Measurements from ENCODE around the gene NUP214. TPM values are rescaled to one million over a fixed set of nuclear protein-coding genes. Genes with fewer than 3 reads are reported as not detected.
"Not testable (repeated sequence)": the region's sequence is repeated elsewhere in the genome, so short reads cannot be mapped to it uniquely, and the experiment has no call there.

NUP214 gene
- total RNA-seq, 1 donor, result 53.0 TPM

- H3K27me3 ChIP-seq (ENCODE audit: insufficient read depth, low read length), result no peaks in the 10 kb centered on the region
- H3K4me1 ChIP-seq (ENCODE audit: insufficient read depth, low read length), result peaks cover 49% of the 10 kb centered on the region
- H3K4me3 ChIP-seq (ENCODE audit: low read length), result no peak overlapping the region
- H3K9me3 ChIP-seq (ENCODE audit: low read depth, low read length), result no peaks in the 10 kb centered on the region
These were observed 108.6 kb downstream of the NUP214 start for GRCh38 chr9:131233995-131234394.

DNA sequence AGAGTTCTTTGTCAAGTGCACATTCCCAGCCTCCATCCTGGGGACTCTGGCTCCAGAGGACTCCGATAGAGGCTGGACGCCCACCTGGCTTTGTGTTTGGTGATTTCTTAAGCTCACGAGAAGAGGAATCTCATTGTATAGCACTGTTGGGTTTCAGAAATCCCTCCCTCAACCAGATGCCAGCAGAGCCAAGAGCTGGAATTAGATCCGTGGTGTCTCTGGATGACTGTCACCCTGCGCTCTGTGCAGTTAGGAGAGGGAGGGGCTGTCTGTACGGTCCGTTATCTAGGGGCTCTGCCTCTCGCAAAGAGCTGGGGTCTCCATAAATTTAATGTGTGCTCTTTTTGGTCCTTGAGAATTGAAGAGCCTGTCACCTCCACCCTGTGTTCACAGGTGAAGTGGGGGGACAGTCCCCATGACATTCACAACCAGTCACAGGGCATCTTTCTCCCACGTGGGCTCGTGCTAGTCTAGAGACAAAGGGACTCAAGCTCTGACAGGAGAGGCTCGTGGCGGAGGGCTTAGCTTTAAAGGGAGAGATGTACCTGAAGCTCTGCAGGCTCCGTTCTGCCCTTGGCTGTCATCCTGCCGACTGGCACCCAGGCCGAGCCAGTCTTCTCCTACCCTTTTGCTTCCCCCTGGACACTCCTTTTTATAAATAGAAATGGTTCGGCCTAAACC, 109.6 kb downstream of the NUP214 start:
- Histone ChIP-seq H3K4me3 (ENCODE audit: low read length) (no peak overlapping the region), H3K4me1 (ENCODE audit: insufficient read depth, low read length) (peaks cover 46% of the 10 kb centered on the region), H3K9me3 (ENCODE audit: low read depth, low read length) (no peaks in the 10 kb centered on the region), H3K27me3 (ENCODE audit: insufficient read depth, low read length) (no peaks in the 10 kb centered on the region)

GRCh38 chr9:131235480-131235851, 110.1 kb downstream of the NUP214 start:
- Histone ChIP-seq H3K4me1 (ENCODE audit: insufficient read depth, low read length) (peaks cover 46% of the 10 kb centered on the region), H3K27me3 (ENCODE audit: insufficient read depth, low read length) (no peaks in the 10 kb centered on the region), H3K4me3 (ENCODE audit: low read length) (no peak overlapping the region), H3K9me3 (ENCODE audit: low read depth, low read length) (no peaks in the 10 kb centered on the region)

DNA sequence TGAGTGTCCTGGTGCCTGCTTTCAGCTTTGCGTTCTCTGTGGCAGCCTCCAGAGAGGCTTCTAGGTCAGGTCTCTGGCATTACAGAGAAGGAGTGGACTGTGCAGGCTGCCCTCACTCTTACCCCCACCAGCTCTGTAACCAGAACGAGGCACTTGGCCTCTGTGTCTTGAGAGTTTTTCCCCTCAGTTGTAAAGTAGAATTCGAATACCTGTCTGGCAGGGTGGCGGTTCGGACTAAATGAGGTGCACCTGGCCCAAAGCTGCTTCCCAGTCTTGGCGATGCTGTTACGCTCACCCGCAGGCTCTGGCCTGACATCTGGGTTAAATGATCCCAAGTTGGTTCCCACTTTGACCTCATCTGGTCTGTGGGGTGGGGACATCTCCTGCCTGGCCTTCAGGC, 110.8 kb downstream of the NUP214 start:
- Histone ChIP-seq H3K27me3 (ENCODE audit: insufficient read depth, low read length) (no peaks in the 10 kb centered on the region), H3K4me1 (ENCODE audit: insufficient read depth, low read length) (peaks cover 46% of the 10 kb centered on the region), H3K9me3 (ENCODE audit: low read depth, low read length) (no peaks in the 10 kb centered on the region), H3K4me3 (ENCODE audit: low read length) (no peak overlapping the region)

GRCh38 chr9:131236761-131237160, 111.4 kb downstream of the NUP214 start:
- peaks cover 46% of the 10 kb centered on the region for H3K4me1 ChIP-seq (ENCODE audit: insufficient read depth, low read length)
- no peaks in the 10 kb centered on the region for H3K9me3 ChIP-seq (ENCODE audit: low read depth, low read length)
- H3K4me3 ChIP-seq (ENCODE audit: low read length), result no peak overlapping the region
- no peaks in the 10 kb centered on the region for H3K27me3 ChIP-seq (ENCODE audit: insufficient read depth, low read length)

DNA sequence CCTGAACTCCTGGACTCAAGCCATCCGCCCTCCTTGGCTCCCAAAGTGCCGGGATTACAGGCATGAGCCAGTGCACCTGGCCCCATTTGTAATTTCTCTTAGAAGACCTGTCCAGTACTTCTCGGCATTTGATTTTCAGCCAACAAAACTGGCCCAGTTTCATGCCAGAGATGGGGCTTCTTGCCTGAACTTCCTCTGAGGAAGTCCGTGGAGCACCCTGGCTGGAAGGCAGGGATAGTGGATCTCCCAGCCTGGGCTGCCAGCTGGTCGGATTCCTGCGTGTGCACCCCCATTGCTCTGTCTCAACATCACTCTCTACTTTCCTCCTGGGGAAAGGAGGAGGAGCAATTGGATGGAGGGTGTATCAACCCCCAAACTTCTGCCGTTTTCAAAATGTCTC, 111.9 kb downstream of the NUP214 start:
- no peak overlapping the region for H3K4me3 ChIP-seq (ENCODE audit: low read length)
- H3K9me3 ChIP-seq (ENCODE audit: low read depth, low read length), result no peaks in the 10 kb centered on the region
- H3K4me1 ChIP-seq (ENCODE audit: insufficient read depth, low read length), result peaks cover 46% of the 10 kb centered on the region
- H3K27me3 ChIP-seq (ENCODE audit: insufficient read depth, low read length), result no peaks in the 10 kb centered on the region

GRCh38 chr9:131237931-131238401, 112.6 kb downstream of the NUP214 start:
- peak overlapping the region; percentile 5 for H3K4me3 ChIP-seq (ENCODE audit: low read length)
- no peaks in the 10 kb centered on the region for H3K27me3 ChIP-seq (ENCODE audit: insufficient read depth, low read length)
- peaks cover 46% of the 10 kb centered on the region for H3K4me1 ChIP-seq (ENCODE audit: insufficient read depth, low read length)
- H3K9me3 ChIP-seq (ENCODE audit: low read depth, low read length), result no peaks in the 10 kb centered on the region

DNA sequence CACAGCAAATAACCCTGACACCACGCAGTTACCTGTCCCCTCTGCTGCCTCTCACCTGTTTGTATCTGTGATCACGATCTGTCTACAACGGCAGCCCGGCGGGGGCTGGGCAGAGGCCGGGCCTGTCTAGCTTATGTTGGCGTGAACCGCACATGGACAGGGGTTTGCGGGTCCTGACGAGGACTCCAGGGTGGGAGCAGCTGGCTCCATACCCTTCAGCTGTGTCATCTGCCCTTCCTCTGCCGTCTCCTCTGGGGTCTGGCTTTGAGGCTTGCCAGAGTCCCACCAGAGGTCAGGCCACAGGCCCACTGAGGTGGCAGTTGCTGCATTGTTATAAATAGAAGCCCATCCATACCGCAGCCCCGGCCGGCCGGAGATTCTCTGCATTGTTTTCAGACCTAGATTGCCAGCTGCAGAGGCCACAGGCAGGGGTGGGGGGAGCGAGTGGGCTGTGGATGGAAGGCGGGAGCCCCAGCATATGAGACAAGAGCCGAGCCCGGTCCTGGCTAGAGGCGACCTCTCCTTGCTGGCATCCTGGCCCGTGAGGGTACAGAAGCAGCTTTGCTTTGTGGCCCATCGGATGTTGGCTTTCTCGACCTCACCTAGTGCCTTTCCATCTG, 113.1 kb downstream of the NUP214 start:
- Histone ChIP-seq H3K4me3 (ENCODE audit: low read length) (peak overlapping the region; percentile 5), H3K27me3 (ENCODE audit: insufficient read depth, low read length) (no peaks in the 10 kb centered on the region), H3K9me3 (ENCODE audit: low read depth, low read length) (no peaks in the 10 kb centered on the region), H3K4me1 (ENCODE audit: insufficient read depth, low read length) (peaks cover 46% of the 10 kb centered on the region)

- Histone ChIP-seq H3K4me3 (ENCODE audit: low read length) (no peak overlapping the region), H3K4me1 (ENCODE audit: insufficient read depth, low read length) (peaks cover 37% of the 10 kb centered on the region), H3K9me3 (ENCODE audit: low read depth, low read length) (no peaks in the 10 kb centered on the region), H3K27me3 (ENCODE audit: insufficient read depth, low read length) (no peaks in the 10 kb centered on the region)
These were observed 114.0 kb downstream of the NUP214 start for GRCh38 chr9:131239161-131239975.

GRCh38 chr9:131240047-131240921, 114.9 kb downstream of the NUP214 start:
- H3K9me3 ChIP-seq (ENCODE audit: low read depth, low read length), result no peaks in the 10 kb centered on the region
- H3K4me3 ChIP-seq (ENCODE audit: low read length), result no peak overlapping the region
- peaks cover 31% of the 10 kb centered on the region for H3K4me1 ChIP-seq (ENCODE audit: insufficient read depth, low read length)
- H3K27me3 ChIP-seq (ENCODE audit: insufficient read depth, low read length), result no peaks in the 10 kb centered on the region

DNA sequence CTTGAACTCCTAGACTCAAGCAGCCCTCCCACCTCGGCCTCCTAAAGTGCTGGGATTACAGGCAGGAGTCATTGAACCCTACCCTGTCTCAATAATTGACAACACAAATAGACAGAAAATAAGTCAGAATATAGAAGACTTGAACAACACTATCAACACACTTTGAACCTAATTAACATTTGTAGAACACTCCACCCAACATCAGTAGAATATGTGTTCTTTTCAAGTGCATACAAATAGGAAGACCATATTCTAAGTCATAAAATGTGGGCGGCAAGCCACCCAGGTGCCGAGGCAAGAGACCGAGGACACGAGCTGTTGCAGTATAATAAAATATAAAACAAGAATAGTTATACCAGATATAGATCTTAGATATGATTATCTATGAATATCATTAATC, 118.9 kb downstream of the NUP214 start:
- not testable (repeated sequence) for H3K4me3 ChIP-seq (ENCODE audit: low read length); H3K27me3 ChIP-seq (ENCODE audit: insufficient read depth, low read length); H3K4me1 ChIP-seq (ENCODE audit: insufficient read depth, low read length); H3K9me3 ChIP-seq (ENCODE audit: low read depth, low read length)

- H3K4me1 ChIP-seq (ENCODE audit: insufficient read depth, low read length), result peaks cover 8% of the 10 kb centered on the region
These were observed 121.2 kb downstream of the NUP214 start for GRCh38 chr9:131246618-131247017.

GRCh38 chr9:131252120-131252519, 126.7 kb downstream of the NUP214 start:
- Histone ChIP-seq H3K4me1 (ENCODE audit: insufficient read depth, low read length) (peaks cover 63% of the 10 kb centered on the region), H3K27me3 (ENCODE audit: insufficient read depth, low read length) (no peaks in the 10 kb centered on the region), H3K4me3 (ENCODE audit: low read length) (peak overlapping the region; percentile 51), H3K9me3 (ENCODE audit: low read depth, low read length) (no peaks in the 10 kb centered on the region)

More at GRCh38 chr9:131246618-131247017, 121.2 kb downstream of the NUP214 start:
- H3K9me3 ChIP-seq (ENCODE audit: low read depth, low read length), result no peaks in the 10 kb centered on the region
- no peaks in the 10 kb centered on the region for H3K27me3 ChIP-seq (ENCODE audit: insufficient read depth, low read length)
- no peak overlapping the region for H3K4me3 ChIP-seq (ENCODE audit: low read length)

- Histone ChIP-seq H3K4me3 (ENCODE audit: low read length) (no peak overlapping the region), H3K4me1 (ENCODE audit: insufficient read depth, low read length) (peaks cover 81% of the 10 kb centered on the region), H3K27me3 (ENCODE audit: insufficient read depth, low read length) (no peaks in the 10 kb centered on the region), H3K9me3 (ENCODE audit: low read depth, low read length) (no peaks in the 10 kb centered on the region)
These were observed 128.6 kb downstream of the NUP214 start for GRCh38 chr9:131253891-131254491.

Measured in mononuclear cell (primary cell).